ENCODE results near the gene C9.
"Not testable (repeated sequence)": the region's sequence is repeated elsewhere in the genome, so short reads cannot be mapped to it uniquely, and the experiment has no call there.

C9 gene

DNA sequence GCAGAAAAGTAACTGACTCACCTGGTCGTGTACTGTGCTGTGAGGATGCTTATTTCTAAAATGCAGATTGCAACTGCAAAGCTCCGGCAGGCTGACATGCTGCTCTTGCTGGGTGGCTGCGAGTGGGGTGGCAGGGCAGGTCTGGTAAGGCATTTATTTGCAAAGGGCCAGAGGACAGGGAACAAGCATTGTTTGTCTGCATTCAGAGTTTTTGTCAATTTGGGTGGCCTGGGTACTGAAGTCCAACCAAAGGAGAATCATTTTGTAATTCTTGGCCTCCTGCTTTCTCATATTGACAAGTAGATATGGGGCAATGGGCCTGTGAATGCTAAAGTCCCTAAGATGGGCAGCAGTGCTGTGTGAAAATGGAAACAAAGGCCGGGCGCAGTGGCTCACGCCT, at the start of gene C9:
TSS of gene C9 (minus strand) at position 129 of the 400 bp plus-strand sequence. CDS start at position 98, 31 bp downstream.
- DNase-seq (ENCODE audit: low read depth in 2 of 3, low spot score in 1 of 3), result no peak

GRCh38 chr5:39413771-39414170, 49.5 kb upstream of the C9 start:
- DNase-seq (ENCODE audit: low read depth in 2 of 3, low spot score in 1 of 3), result no peak

GRCh38 chr5:39412721-39413394, 48.6 kb upstream of the C9 start:
- no peak for DNase-seq (ENCODE audit: low read depth in 2 of 3, low spot score in 1 of 3)

GRCh38 chr5:39411985-39412384, 47.7 kb upstream of the C9 start:
- no peak for DNase-seq (ENCODE audit: low read depth in 2 of 3, low spot score in 1 of 3)

DNA sequence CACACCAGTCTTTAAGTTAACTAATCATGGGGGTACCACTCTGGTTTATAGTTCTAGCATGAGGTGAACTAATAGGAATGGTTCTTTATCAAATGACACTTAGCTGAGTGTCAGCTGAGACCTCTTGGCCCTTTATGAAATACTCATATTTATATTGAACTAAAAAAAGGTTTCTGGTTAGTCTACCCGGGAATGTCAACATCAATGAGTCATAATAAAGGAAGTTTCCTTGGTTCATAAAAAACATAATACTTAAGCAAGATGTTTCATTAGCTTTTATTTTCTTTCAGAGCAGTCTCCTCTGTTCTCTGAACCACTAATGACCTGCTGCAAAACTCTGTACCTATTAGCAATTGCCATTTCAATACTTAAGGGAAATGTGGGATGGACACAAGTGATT, 46.8 kb upstream of the C9 start:
- DNase-seq (ENCODE audit: low read depth in 2 of 3, low spot score in 1 of 3), result no peak

DNA sequence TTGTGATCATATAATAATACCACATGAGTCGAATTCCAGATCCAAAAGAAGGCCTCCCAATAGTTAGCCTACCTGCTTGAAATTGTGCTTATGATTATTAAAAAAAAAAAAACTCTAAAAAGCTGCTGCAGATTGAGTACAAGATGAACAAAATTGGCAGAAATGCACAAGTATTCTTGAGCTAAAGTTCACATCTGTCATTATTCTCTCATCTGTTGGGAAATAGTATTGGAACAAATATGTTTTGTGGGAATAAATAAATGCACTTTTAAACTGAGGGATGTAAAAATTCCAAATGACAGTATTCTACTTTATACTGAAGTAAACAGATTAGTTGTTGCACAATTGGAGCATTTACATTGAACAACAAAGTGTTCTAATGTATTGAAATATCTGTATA, 44.7 kb upstream of the C9 start:
- DNase-seq (ENCODE audit: low read depth in 2 of 3, low spot score in 1 of 3), result no peak

DNA sequence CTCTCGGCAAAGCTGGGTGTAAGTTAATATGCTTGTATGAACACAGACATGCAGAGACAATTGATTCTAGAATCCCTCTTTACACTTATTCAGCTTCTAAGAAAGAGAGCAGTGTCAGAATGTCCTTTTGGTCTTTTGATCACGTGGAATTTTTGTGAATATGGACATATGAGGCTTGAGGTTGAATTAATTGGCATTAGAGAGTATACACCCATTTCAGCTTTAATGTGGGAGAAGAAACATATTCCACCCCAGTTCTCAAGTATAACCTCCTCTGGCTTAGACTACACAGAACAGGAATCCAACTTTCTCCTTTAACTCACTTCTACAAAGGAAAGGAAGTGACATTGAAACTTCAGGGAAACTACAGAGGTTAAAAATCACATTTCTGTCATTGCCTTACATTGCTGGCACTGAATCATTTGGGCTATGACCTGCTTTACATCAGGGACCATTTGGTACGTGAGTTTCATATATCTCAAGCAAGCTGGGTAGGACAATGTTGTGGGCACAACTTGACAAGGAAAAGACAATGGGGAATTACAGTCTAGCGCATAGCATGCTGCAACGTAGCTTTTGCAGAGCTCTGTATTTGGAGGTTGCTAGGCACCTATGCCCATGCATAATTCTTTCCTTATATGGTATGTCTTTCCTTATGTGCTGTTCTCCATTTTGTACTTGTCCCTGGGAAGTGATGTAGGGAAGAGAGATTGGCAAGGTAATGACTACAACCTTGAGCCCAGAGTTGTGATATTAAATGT, 41.0 kb upstream of the C9 start:
- DNase-seq (ENCODE audit: low read depth in 2 of 3, low spot score in 1 of 3), result no peak

- not testable (repeated sequence) for DNase-seq (ENCODE audit: low read depth in 2 of 3, low spot score in 1 of 3)
Observed at GRCh38 chr5:39403761-39404160, 39.5 kb upstream of the C9 start.

DNA sequence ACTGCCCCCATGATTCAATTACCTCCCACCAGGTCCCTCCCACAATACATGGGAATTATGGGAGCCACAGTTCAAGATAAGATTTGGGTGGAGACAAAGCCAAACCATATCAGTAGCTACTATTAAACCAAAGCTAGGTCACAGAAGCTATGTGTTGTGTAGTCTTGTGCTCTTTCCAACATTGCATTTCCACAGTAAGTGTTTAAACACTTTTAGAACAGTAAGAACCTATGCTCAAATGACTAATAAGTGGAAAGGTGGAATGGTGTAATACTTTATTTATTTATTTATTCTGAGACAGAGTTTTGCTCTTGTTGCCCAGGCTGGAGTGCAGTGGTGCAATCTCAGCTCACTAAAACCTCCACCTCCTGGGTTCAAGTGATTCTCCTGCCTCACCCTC, 37.8 kb upstream of the C9 start:
- not testable (repeated sequence) for DNase-seq (ENCODE audit: low read depth in 2 of 3, low spot score in 1 of 3)

GRCh38 chr5:39400713-39401578, 36.7 kb upstream of the C9 start:
- DNase-seq (ENCODE audit: low read depth in 2 of 3, low spot score in 1 of 3), result no peak

DNA sequence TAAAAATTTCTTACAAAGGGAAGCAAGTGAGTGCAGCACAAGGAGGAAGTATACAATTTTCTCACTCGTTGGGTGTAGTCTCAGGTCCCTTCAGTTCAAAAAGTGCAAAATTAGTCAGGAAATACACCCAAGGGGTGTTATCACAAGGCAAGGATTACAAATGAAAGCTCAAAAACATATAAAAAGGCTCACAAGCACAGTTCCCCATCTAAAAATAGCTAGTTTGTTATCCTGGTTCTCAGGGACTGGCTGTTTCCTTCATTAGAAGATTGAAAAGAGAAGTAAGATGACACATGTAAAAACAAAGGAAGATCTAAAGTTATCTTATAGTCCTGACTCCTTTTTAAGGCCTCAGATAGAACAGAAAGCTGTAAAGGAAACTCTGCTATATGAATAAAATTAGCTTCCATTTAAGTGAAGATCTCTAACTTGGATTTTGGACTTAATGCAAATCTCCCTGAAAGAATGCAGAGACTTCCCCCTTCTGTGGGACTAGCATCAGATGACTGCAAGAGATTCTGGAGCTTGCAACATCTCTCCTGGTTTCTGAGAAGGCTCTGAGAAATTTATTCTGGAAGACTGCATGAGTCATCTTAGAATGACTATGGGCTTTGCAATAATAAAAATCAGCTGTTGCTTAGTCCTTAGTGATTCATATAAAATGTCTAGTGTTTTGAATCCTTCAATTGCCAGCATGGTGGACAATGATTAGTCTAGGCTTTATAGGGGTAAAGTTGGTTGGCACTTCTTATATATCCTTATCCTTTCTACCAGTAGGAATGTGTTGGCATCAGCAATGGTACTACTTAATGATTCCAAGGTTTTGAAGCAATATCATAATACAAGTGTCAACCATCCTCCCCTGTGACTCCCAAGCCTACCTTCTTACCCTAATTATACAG, 35.1 kb upstream of the C9 start:
- no peak for DNase-seq (ENCODE audit: low read depth in 2 of 3, low spot score in 1 of 3)

DNA sequence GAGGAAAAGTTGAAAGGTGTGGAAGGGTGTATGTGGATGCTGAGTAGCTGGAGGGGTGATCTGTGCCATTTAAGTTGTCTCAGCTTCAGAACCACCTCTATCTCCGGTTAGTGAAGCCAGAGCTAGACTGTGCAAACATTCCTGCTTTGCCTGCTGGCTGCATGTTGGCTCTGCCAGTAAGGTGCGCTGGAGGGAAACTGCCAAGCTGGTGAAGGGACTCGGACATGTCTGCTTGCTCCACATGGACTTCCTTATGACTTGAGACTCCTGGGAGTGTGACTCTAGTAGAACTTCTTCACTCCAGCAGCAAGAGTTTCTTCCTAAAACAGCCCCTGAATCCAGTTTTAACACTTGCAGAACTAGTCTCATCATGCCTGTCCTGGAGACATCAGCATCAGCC, 32.5 kb upstream of the C9 start:
- DNase-seq (ENCODE audit: low read depth in 2 of 3, low spot score in 1 of 3), result no peak

- DNase-seq (ENCODE audit: low read depth in 2 of 3, low spot score in 1 of 3), result no peak
Observed at GRCh38 chr5:39395521-39395920, 31.2 kb upstream of the C9 start.

- no peak for DNase-seq (ENCODE audit: low read depth in 2 of 3, low spot score in 1 of 3)
Observed at GRCh38 chr5:39394946-39395345, 30.7 kb upstream of the C9 start.

GRCh38 chr5:39390945-39391344, 26.6 kb upstream of the C9 start:
- no peak for DNase-seq (ENCODE audit: low read depth in 2 of 3, low spot score in 1 of 3)

DNA sequence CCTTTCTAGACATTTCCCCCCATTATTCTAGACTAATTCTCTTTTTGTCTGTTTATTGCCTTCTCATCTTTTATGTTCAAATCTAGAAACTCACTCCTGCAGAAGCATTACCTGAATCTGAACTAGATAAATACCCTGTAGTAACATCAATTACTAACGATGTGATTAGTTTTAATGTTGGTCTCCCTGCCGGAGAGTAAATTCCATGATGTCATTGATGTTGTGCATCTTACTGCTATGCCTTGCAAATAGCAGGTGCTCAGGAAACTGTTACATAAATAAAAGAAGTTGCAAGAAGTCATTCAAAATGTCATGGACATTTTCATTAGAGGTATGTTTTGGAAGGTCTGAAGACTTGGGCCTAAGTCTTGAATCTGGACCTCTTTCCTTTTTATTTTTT, 23.0 kb upstream of the C9 start:
- DNase-seq (ENCODE audit: low read depth in 2 of 3, low spot score in 1 of 3), result no peak

DNA sequence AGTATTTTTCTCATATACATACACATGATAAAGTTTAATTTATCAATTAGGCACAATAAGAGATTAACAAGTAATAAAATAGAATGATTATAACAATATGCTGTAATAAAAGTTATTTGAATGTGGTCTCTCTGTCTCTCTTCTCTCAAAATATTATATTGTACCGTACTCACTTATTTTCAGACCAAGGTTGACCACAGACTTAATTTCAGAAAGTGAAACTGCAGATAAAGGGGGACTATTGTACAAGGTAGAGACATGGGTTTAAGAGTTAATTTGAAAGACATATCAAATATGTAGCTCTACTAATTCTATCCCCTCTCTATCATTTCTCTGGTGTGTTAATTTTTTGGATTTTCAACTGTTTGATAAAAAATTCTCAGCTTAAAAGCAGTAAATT, 20.0 kb upstream of the C9 start:
- no peak for DNase-seq (ENCODE audit: low read depth in 2 of 3, low spot score in 1 of 3)

GRCh38 chr5:39381376-39381775, 17.1 kb upstream of the C9 start:
- DNase-seq (ENCODE audit: low read depth in 2 of 3, low spot score in 1 of 3), result no peak

- DNase-seq (ENCODE audit: low read depth in 2 of 3, low spot score in 1 of 3), result no peak
Observed at GRCh38 chr5:39379693-39380092, 15.4 kb upstream of the C9 start.

GRCh38 chr5:39377613-39378012, 13.3 kb upstream of the C9 start:
- DNase-seq (ENCODE audit: low read depth in 2 of 3, low spot score in 1 of 3), result no peak

DNA sequence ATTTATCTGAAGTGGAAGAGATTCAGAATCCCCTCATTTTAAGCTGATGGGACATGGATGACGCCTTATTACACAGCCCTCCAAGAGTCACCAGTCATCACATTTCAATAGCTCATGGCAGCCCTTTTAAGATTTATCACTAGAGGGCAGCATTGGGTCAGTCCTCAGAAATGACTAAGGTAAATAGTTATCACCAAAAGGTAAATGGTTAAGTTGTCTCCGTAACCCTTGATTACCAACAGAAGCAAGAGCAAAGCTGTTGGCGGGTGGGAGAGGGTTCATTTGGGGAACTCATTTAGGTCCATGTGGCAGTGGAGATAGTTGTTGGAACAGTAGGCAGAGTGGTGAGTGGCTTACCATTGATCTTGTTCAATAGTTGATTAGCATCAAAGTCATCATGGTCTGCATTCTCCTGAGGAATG, 12.0 kb upstream of the C9 start:
- peak in 2 of 3 donors; percentile 16 to 59 for DNase-seq (ENCODE audit: low read depth in 2 of 3, low spot score in 1 of 3)

Data from stimulated activated CD4-positive, alpha-beta T cell treated with anti-CD3 and anti-CD28 coated beads, Interleukin-12 subunit alpha, Interleukin-12 subunit beta, amount 100 ng/mL, for 48 hours (primary cell).